ENCODE measurements around the gene EXOC3.
"Not testable (repeated sequence)": the region's sequence is repeated elsewhere in the genome, so short reads cannot be mapped to it uniquely, and the experiment has no call there.

The EXOC3 gene

GRCh38 chr5:471750-472058 is 28.7 kb downstream of the EXOC3 start:
- Histone ChIP-seq H3K36me3 (ENCODE audit: low read depth) (peaks cover 16% of the 10 kb centered on the region), H3K4me1 (ENCODE audit: insufficient read depth, poor library complexity, severe bottlenecking) (no peaks in the 10 kb centered on the region), H3K27me3 (ENCODE audit: insufficient read depth, poor library complexity, severe bottlenecking) (peaks cover 11% of the 10 kb centered on the region), H3K27ac (ENCODE audit: poor library complexity, severe bottlenecking) (no peak overlapping the region), H3K9me3 (ENCODE audit: severe bottlenecking) (no peaks in the 10 kb centered on the region), H3K4me3 (ENCODE audit: severe bottlenecking) (peak overlapping the region; percentile 81)
- no peak for DNase-seq (ENCODE audit: low spot score)
- TF ChIP-seq CTCF (IDR thresholded peaks at IDR 0.05; ENCODE audit: poor library complexity, severe bottlenecking) = no peak
- ATAC-seq (ENCODE audit: low read depth) = no peak

GRCh38 chr5:472076-472655 is 29.2 kb downstream of the EXOC3 start:
- Histone ChIP-seq H3K4me3 (ENCODE audit: severe bottlenecking) (peak overlapping the region; percentile 81), H3K27me3 (ENCODE audit: insufficient read depth, poor library complexity, severe bottlenecking) (peaks cover 15% of the 10 kb centered on the region), H3K36me3 (ENCODE audit: low read depth) (peaks cover 16% of the 10 kb centered on the region), H3K4me1 (ENCODE audit: insufficient read depth, poor library complexity, severe bottlenecking) (no peaks in the 10 kb centered on the region), H3K9me3 (ENCODE audit: severe bottlenecking) (no peaks in the 10 kb centered on the region), H3K27ac (ENCODE audit: poor library complexity, severe bottlenecking) (peak overlapping the region; percentile 50)
- DNase-seq (ENCODE audit: low spot score) = peak; percentile 73
- no peak for TF ChIP-seq CTCF (IDR thresholded peaks at IDR 0.05; ENCODE audit: poor library complexity, severe bottlenecking)
- ATAC-seq (ENCODE audit: low read depth) = peak; percentile 10

DNA sequence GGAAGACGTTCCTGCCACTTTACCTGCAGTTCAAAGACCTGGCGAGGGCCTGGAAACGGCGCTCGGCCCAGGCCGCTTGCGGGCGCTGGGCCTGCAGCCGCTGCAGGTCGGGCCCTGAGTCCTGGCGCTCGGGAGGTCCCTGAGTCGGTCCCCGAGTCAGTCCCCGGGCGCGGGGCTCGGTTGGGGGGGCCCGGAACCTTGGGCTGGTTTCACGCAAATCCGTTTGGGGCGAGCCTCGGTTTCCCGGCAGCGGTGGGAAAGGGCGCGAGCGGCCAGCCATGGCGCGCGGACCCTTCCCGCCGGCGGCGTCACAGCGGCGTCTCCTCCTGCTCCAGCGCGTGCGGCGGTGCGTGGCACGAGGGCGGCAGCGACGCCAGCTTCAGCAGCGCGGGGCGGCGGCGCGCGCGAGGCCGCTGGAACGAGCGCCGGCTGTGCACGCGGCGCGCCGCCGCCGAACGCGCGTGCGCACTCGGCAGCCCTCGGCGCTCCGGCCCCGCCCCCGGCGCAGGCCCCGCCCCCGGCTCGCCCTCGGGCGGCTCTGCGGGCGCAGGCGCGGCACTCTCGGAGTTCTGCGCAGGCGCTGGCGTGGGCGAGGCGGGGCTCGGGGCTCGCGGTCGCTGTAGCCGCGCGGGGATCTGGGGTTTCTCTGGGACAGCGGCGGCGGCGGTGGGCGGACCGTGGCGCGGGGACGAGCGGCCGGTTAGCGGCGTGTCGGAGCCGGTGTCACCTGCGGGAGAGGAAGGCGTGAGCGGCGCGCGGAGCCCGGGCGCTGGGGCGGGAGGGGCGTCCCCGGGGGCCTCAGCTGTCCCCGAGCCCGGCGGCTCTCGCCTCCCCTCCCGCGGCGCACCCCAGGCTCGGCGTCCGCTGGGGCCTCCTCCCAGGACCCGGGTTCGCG is 29.9 kb downstream of the EXOC3 start:
- DNase-seq (ENCODE audit: low spot score) (peak; percentile 87), ATAC-seq (ENCODE audit: low read depth) (peak; percentile 44)
- Histone ChIP-seq H3K4me3 (ENCODE audit: severe bottlenecking) (peak overlapping the region; percentile 81), H3K4me1 (ENCODE audit: insufficient read depth, poor library complexity, severe bottlenecking) (no peaks in the 10 kb centered on the region), H3K27me3 (ENCODE audit: insufficient read depth, poor library complexity, severe bottlenecking) (peaks cover 19% of the 10 kb centered on the region), H3K27ac (ENCODE audit: poor library complexity, severe bottlenecking) (peak overlapping the region; percentile 50), H3K9me3 (ENCODE audit: severe bottlenecking) (no peaks in the 10 kb centered on the region), H3K36me3 (ENCODE audit: low read depth) (peaks cover 16% of the 10 kb centered on the region)
- no peak for TF ChIP-seq CTCF (IDR thresholded peaks at IDR 0.05; ENCODE audit: poor library complexity, severe bottlenecking)

DNA sequence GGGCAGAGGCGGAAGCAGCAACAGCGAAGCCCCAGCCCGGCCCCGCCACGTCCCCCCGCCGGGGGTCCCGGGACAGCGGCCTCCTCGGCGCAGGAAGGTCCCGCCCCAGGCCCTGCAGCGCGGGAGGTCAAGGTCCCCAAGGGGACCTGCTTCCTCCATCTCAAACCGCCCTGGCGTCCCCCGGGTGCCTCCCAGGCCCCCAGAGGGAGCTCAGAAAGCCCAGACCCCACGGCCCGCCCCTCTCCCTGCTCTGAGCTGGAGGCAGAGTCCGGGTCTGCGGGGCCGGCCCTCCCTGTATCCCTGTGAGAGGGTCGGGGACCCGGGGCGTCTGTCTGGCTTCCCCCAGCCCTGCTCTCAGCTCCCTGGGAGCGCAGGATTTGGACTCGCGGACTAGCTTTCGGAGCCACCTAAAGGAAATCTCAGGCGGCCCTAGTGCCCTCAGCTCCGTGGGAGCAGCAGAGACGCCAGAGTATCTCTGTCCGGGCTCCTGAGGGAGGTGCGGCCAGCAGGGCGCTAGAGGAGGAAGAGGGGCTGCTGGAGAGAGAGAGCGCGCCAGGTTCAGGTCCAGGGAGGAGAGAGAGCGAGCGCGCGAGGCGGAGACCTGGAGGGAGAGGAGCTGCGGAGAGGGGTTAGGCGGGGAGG is 30.7 kb downstream of the EXOC3 start:
- Histone ChIP-seq H3K27ac (ENCODE audit: poor library complexity, severe bottlenecking) (peak overlapping the region; percentile 50), H3K9me3 (ENCODE audit: severe bottlenecking) (no peaks in the 10 kb centered on the region), H3K4me1 (ENCODE audit: insufficient read depth, poor library complexity, severe bottlenecking) (no peaks in the 10 kb centered on the region), H3K36me3 (ENCODE audit: low read depth) (peaks cover 16% of the 10 kb centered on the region), H3K4me3 (ENCODE audit: severe bottlenecking) (peak overlapping the region; percentile 81), H3K27me3 (ENCODE audit: insufficient read depth, poor library complexity, severe bottlenecking) (peaks cover 19% of the 10 kb centered on the region)
- no peak for TF ChIP-seq CTCF (IDR thresholded peaks at IDR 0.05; ENCODE audit: poor library complexity, severe bottlenecking)
- DNase-seq (ENCODE audit: low spot score) = peak; percentile 80
- ATAC-seq (ENCODE audit: low read depth) = peak; percentile 45

DNA sequence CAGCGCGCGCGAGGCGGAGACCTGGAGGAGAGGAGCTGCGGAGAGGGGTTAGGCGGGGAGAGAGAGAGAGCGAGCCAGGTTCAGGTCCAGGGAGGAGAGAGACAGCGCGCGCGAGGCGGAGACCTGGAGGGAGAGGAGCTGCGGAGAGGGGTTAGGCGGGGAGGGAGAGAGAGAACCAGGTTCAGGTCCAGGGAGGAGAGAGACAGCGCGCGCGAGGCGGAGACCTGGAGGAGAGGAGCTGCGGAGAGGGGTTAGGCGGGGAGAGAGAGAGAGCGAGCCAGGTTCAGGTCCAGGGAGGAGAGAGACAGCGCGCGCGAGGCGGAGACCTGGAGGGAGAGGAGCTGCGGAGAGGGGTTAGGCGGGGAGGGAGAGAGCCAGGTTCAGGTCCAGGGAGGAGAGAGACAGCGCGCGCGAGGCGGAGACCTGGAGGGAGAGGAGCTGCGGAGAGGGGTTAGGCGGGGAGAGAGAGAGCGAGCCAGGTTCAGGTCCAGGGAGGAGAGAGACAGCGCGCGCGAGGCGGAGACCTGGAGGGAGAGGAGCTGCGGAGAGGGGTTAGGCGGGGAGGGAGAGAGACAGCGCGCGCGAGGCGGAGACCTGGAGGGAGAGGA is 31.4 kb downstream of the EXOC3 start:
- not testable (repeated sequence) for H3K9me3 ChIP-seq (ENCODE audit: severe bottlenecking); H3K4me1 ChIP-seq (ENCODE audit: insufficient read depth, poor library complexity, severe bottlenecking); H3K27ac ChIP-seq (ENCODE audit: poor library complexity, severe bottlenecking); DNase-seq (ENCODE audit: low spot score); ATAC-seq (ENCODE audit: low read depth)
- Histone ChIP-seq H3K36me3 (ENCODE audit: low read depth) (peaks cover 16% of the 10 kb centered on the region), H3K27me3 (ENCODE audit: insufficient read depth, poor library complexity, severe bottlenecking) (peaks cover 19% of the 10 kb centered on the region), H3K4me3 (ENCODE audit: severe bottlenecking) (peak overlapping the region; percentile 23)
